ENCODE measurements around the gene CDK5RAP1.
"Not testable (repeated sequence)": the region's sequence is repeated elsewhere in the genome, so short reads cannot be mapped to it uniquely, and the experiment has no call there.

CDK5RAP1 gene

GRCh38 chr20:33419140-33419974 lies 18.0 kb upstream of the CDK5RAP1 start:
- no peak for FAIRE-seq

- FAIRE-seq: no peak
Measured at GRCh38 chr20:33418033-33418432, 16.7 kb upstream of the CDK5RAP1 start.

- FAIRE-seq: no peak
Measured at GRCh38 chr20:33415948-33416347, 14.6 kb upstream of the CDK5RAP1 start.

GRCh38 chr20:33412484-33412838 lies 11.1 kb upstream of the CDK5RAP1 start:
- no peak for FAIRE-seq

GRCh38 chr20:33411711-33412483 lies 10.6 kb upstream of the CDK5RAP1 start:
- FAIRE-seq: no peak

- no peak for FAIRE-seq
Measured at GRCh38 chr20:33411242-33411641, 9.9 kb upstream of the CDK5RAP1 start.

- no peak for FAIRE-seq
Measured at GRCh38 chr20:33410081-33410742, 8.9 kb upstream of the CDK5RAP1 start.

- no peak for FAIRE-seq
Measured at GRCh38 chr20:33408716-33409654, 7.7 kb upstream of the CDK5RAP1 start.

GRCh38 chr20:33408313-33408712 lies 7.0 kb upstream of the CDK5RAP1 start:
- FAIRE-seq: no peak

- FAIRE-seq: no peak
Measured at GRCh38 chr20:33407796-33408195, 6.5 kb upstream of the CDK5RAP1 start.

GRCh38 chr20:33407251-33407650 lies 5.9 kb upstream of the CDK5RAP1 start:
- FAIRE-seq: no peak

- FAIRE-seq: no peak
Measured at GRCh38 chr20:33404281-33404680, 3.0 kb upstream of the CDK5RAP1 start.

- FAIRE-seq: no peak
Measured at GRCh38 chr20:33401921-33402369, 626 bp upstream of the CDK5RAP1 start.

- FAIRE-seq: no peak
Measured at GRCh38 chr20:33400812-33401183, 521 bp downstream of the CDK5RAP1 start.

GRCh38 chr20:33399924-33400323 lies 1.4 kb downstream of the CDK5RAP1 start:
- FAIRE-seq: no peak

- no peak for FAIRE-seq
Measured at GRCh38 chr20:33394718-33395117, 6.6 kb downstream of the CDK5RAP1 start.

GRCh38 chr20:33393609-33394008 lies 7.7 kb downstream of the CDK5RAP1 start:
- no peak for FAIRE-seq

- FAIRE-seq: no peak
Measured at GRCh38 chr20:33391722-33392415, 9.4 kb downstream of the CDK5RAP1 start.

- not testable (repeated sequence) for FAIRE-seq
Measured at GRCh38 chr20:33389326-33389725, 12.0 kb downstream of the CDK5RAP1 start.

GRCh38 chr20:33388268-33388667 lies 13.1 kb downstream of the CDK5RAP1 start:
- FAIRE-seq: no peak

GRCh38 chr20:33387177-33387576 lies 14.1 kb downstream of the CDK5RAP1 start:
- FAIRE-seq: no peak

GRCh38 chr20:33386673-33387072 lies 14.6 kb downstream of the CDK5RAP1 start:
- no peak for FAIRE-seq
